Spleen (tissue), 11 donors: ENCODE data around the gene BCORL1. TPM values are rescaled to one million over a fixed set of nuclear protein-coding genes. Genes with fewer than 3 reads are reported as not detected.
A peak's percentile ranks its signal among the peaks of the same experiment; 100 is the strongest.

Experiments used
- DNase-seq: peaks from one replicate; pipeline ENCODE4 v3.0.0-alpha.2; 2020
- H3K27ac ChIP-seq, 8 donors: fragments of 200-600 bp; sonication (generic) in 7 of 8; 1 replicate in 4 of 8; 2 replicates in 4 of 8; pipeline versions ENCODE4 v1.5.0 to v1.8.0; 2016 to 2021; ENCODE audit warnings: inconsistent platforms in 4 of 8, mild to moderate bottlenecking in 4 of 8, moderate library complexity in 1 of 8
- H3K27me3 ChIP-seq, 7 donors: fragments of 200-600 bp; sonication (generic) in 6 of 7; replicated peaks in 1 of 7; 1 replicate in 4 of 7; 2 replicates in 3 of 7; pipeline versions ENCODE4 v1.5.0 to v1.8.0; 2016 to 2021; ENCODE audit warnings: inconsistent platforms in 3 of 7, mild to moderate bottlenecking in 1 of 7
- H3K36me3 ChIP-seq, 6 donors: fragments of 200-600 bp; sonication (generic) in 5 of 6; 1 replicate in 4 of 6; 2 replicates in 2 of 6; pipeline versions ENCODE4 v1.5.0 to v1.8.0; 2016 to 2021; ENCODE audit warnings: inconsistent platforms in 2 of 6
- H3K4me1 ChIP-seq, 6 donors: fragments of 200-600 bp; sonication (generic) in 5 of 6; 1 replicate in 3 of 6; 2 replicates in 3 of 6; pipeline versions ENCODE4 v1.5.0 to v1.8.0; 2016 to 2021; ENCODE audit warnings: inconsistent platforms in 3 of 6
- H3K4me3 ChIP-seq, 8 donors: fragments of 200-600 bp; sonication (generic) in 7 of 8; 1 replicate in 4 of 8; 2 replicates in 4 of 8; pipeline versions ENCODE4 v1.5.0 to v1.8.0; 2016 to 2021; ENCODE audit warnings: inconsistent platforms in 4 of 8, mild to moderate bottlenecking in 4 of 8, moderate library complexity in 2 of 8
- H3K9me3 ChIP-seq, 8 donors: fragments of 200-600 bp; sonication (generic) in 7 of 8; 1 replicate in 4 of 8; 2 replicates in 4 of 8; pipeline versions ENCODE4 v1.5.0 to v1.8.0; 2016 to 2021; ENCODE audit warnings: inconsistent platforms in 4 of 8
- CTCF ChIP-seq, 11 experiments: fragments of 200-600 bp in 7 of 11; fragments of 450-650 bp in 4 of 11; sonication (generic) in 4 of 11; IDR thresholded peaks in 8 of 11; conservative IDR thresholded peaks in 3 of 11; 1 replicate in 7 of 11; 2 replicates in 4 of 11; pipeline versions ENCODE4 v1.4.0 to v1.8.0; 2016 to 2021; ENCODE audit warnings: antibody characterized with exemption in 11 of 11, inconsistent platforms in 4 of 11, mild to moderate bottlenecking in 1 of 11
- POLR2A ChIP-seq, 3 donors: fragments of 450-650 bp; IDR thresholded peaks; one replicate each; pipeline ENCODE4 v1.5.1; 2017; ENCODE audit warnings: antibody characterized with exemption in 3 of 3, mild to moderate bottlenecking in 1 of 3
- POLR2AphosphoS5 ChIP-seq, 3 donors: sonication (generic); formaldehyde crosslinking; IDR thresholded peaks; one replicate each; pipeline ENCODE4 v1.5.1; 2017; ENCODE audit warnings: antibody characterized with exemption in 3 of 3
- WGBS, 5 donors: extraction: QIAGEN DNeasy Blood & Tissue Kit in 3 of 5; methylation state at CpG; one replicate each; pipeline versions ENCODE4 v1.1.5 to v1.1.7; 2013 to 2018; 5-methylcytosine and 5-hydroxymethylcytosine counted together
- intact Hi-C: fragments of 100-400 bp; cut with DNase I; formaldehyde crosslinking; loops from one replicate; pipeline ENCODE4 v1.15.0; 2023; ENCODE audit warnings: low total_unique reads
- polyA plus RNA-seq, 3 donors: library from polyadenylated mRNA; stranded (reverse); fragments of 200-250 nt; gene quantifications; one replicate each; pipeline ENCODE4 v1.2.1, GENCODE V29; 2013
- total RNA-seq, 7 donors: library from RNA; depleted of rRNA in 3 of 7; stranded (reverse); fragments of >200 nt in 3 of 7; fragmentation: NEBNext Ultra II Directional in 4 of 7; extraction: Animal tissue kit (Norgen Biotek cat#: 25700) in 4 of 7; gene quantifications; one replicate each; pipeline versions ENCODE4 v1.1.0 to v1.2.1, GENCODE V29; 2016 to 2021
- donor health status: healthy with polysubstance abuse.
- donor health status: DM: no; HTN: no; CAD: no; lungs with moderate emphysema.
- donor health status: DM: no; HTN: no; CAD: no.
- donor health status: Bipolar disorder and iron deficiency.
- donor health status: healthy.
- donor health status: DM: no; HTN: no; CAD: no.
- donor health status: DM: yes; HTN: yes; CAD: no.

BCORL1 gene
- total and polyA plus RNA-seq, 10 donors: 0.85 to 18.1 (median 12.3) TPM

- Histone ChIP-seq H3K4me1 (peaks cover 22 to 87% (median 73%) of the 10 kb centered on the region in 6 donors), H3K27ac (peak overlapping the region in 7 of 8 donors; percentile 64 to 93 (median 85))
These were observed 100.7 kb downstream of the BCORL1 start for GRCh38 chrX:130083107-130083490.

GRCh38 chrX:130083656-130084382 lies 101.4 kb downstream of the BCORL1 start:
- Histone ChIP-seq H3K4me3 (peak overlapping the region in 4 of 8 donors; percentile 27 to 67 (median 35)), H3K4me1 (peaks cover 22 to 94% (median 80%) of the 10 kb centered on the region in 6 donors), H3K27ac (peak overlapping the region; percentile 66 to 93 (median 84)), H3K27me3 (no peaks in the 10 kb centered on the region), H3K36me3 (peaks cover 0 to 17% (median 0%) of the 10 kb centered on the region in 6 donors), H3K9me3 (no peaks in the 10 kb centered on the region)
- intact Hi-C loops: loop anchor here (5.0 kb wide), 1 partner anchor 38 kb away; no protein-coding TSS in a partner anchor
- TF ChIP-seq CTCF (IDR thresholded peaks at IDR 0.05 in 8 of 11, conservative IDR thresholded peaks at IDR 0.05 in 3 of 11): no peak
- peak; percentile 34 to 66 (median 58) for TF ChIP-seq POLR2AphosphoS5 (IDR thresholded peaks at IDR 0.05)
- TF ChIP-seq POLR2A (IDR thresholded peaks at IDR 0.05): no peak
- DNase-seq: peak; percentile 88
- WGBS, 5 donors: 26 to 64% (median 39%) methylated on average over 6 to 15 of the region's 15 CpGs

More at GRCh38 chrX:130083107-130083490, 100.7 kb downstream of the BCORL1 start:
- no peak for DNase-seq
- peak overlapping the region in 2 of 8 donors; percentile 21 to 67 for H3K4me3 ChIP-seq
- no peaks in the 10 kb centered on the region for H3K9me3 ChIP-seq
- H3K27me3 ChIP-seq: no peaks in the 10 kb centered on the region
- H3K36me3 ChIP-seq: peaks cover 0 to 18% (median 0%) of the 10 kb centered on the region in 6 donors
- TF ChIP-seq POLR2A (IDR thresholded peaks at IDR 0.05): no peak
- TF ChIP-seq CTCF (IDR thresholded peaks at IDR 0.05 in 8 of 11, conservative IDR thresholded peaks at IDR 0.05 in 3 of 11): no peak
- no peak for TF ChIP-seq POLR2AphosphoS5 (IDR thresholded peaks at IDR 0.05)
- intact Hi-C loops: loop anchor here (5.0 kb wide), 1 partner anchor 39 kb away; no protein-coding TSS in a partner anchor
- 11 to 45% (median 20%) methylated on average over 3 to 7 of the region's 7 CpGs for WGBS, 5 donors

GRCh38 chrX:130084631-130085237 lies 102.3 kb downstream of the BCORL1 start:
- intact Hi-C loops: loop anchor here (5.0 kb wide), 1 partner anchor 38 kb away; no protein-coding TSS in a partner anchor
- Histone ChIP-seq H3K27ac (peak overlapping the region; percentile 66 to 93 (median 84)), H3K27me3 (no peaks in the 10 kb centered on the region), H3K4me3 (peak overlapping the region in 5 of 8 donors; percentile 27 to 67 (median 34)), H3K9me3 (no peaks in the 10 kb centered on the region), H3K4me1 (peaks cover 22 to 100% (median 87%) of the 10 kb centered on the region in 6 donors), H3K36me3 (peaks cover 0 to 10% (median 0%) of the 10 kb centered on the region in 6 donors)
- TF ChIP-seq POLR2AphosphoS5 (IDR thresholded peaks at IDR 0.05) (peak in 1 of 3 donors; percentile 31), POLR2A (IDR thresholded peaks at IDR 0.05) (no peak)
- WGBS, 5 donors: 25 to 55% (median 40%) methylated on average over 1 to 9 of the region's 9 CpGs
- DNase-seq: no peak

GRCh38 chrX:130085551-130086446 lies 103.4 kb downstream of the BCORL1 start:
- TF ChIP-seq POLR2AphosphoS5 (IDR thresholded peaks at IDR 0.05) (peak in 1 of 3 donors; percentile 8), POLR2A (IDR thresholded peaks at IDR 0.05) (no peak), CTCF (IDR thresholded peaks at IDR 0.05 in 8 of 11, conservative IDR thresholded peaks at IDR 0.05 in 3 of 11) (no peak)
- WGBS, 5 donors: 19 to 50% (median 29%) methylated on average over 9 to 11 of the region's 11 CpGs
- H3K27ac ChIP-seq: peak overlapping the region; percentile 66 to 93 (median 84)
- intact Hi-C loops: no loop called here
- H3K27me3 ChIP-seq: no peaks in the 10 kb centered on the region
- H3K4me3 ChIP-seq: peak overlapping the region in 7 of 8 donors; percentile 4 to 67 (median 27)
- DNase-seq: no peak
- H3K9me3 ChIP-seq: no peaks in the 10 kb centered on the region
- H3K36me3 ChIP-seq: peaks cover 0 to 4% (median 0%) of the 10 kb centered on the region in 6 donors
- peaks cover 25 to 99% (median 91%) of the 10 kb centered on the region in 6 donors for H3K4me1 ChIP-seq
